A673 (cell line): ENCODE data around the gene AAGAB. TPM values are rescaled to one million over a fixed set of nuclear protein-coding genes. Genes with fewer than 3 reads are reported as not detected.

Experiments used
- BruUV-seq: library from RNA; stranded (reverse); fragments of 400-500 nt; replicated peaks from 2 replicates; lab custom pipeline; 2021; lab: Mats Ljungman, UMichigan
- CTCF ChIA-PET: fragments of 300-600 bp; sonication (Branson Sonifier 250); formaldehyde crosslinking; loops from one replicate; lab custom pipeline; 2022; ENCODE audit warnings: antibody characterized with exemption; lab: Charles Lee
- POLR2A ChIA-PET: fragments of 300-600 bp; sonication (Branson Sonifier 250); formaldehyde crosslinking; loops from one replicate; lab custom pipeline; 2022; ENCODE audit warnings: antibody characterized with exemption; ENCODE audit not compliant: low non-redundant PET; lab: Charles Lee
- DNase-seq: peaks from one replicate; pipeline ENCODE4 v3.0.0-alpha.2; 2015; ENCODE audit warnings: low spot score
- H3K27ac ChIP-seq: fragments of 200-600 bp; sonication (generic); 2 replicates; pipeline ENCODE4 v1.5.1; 2016; ENCODE audit warnings: mixed run types, low read depth, mild to moderate bottlenecking, mixed read lengths, antibody characterized with exemption, low read length; ENCODE audit not compliant: poor library complexity, severe bottlenecking
- H3K27me3 ChIP-seq: fragments of 200-600 bp; sonication (generic); replicated peaks from 2 replicates; pipeline ENCODE4 v1.6.1; 2017; ENCODE audit warnings: mixed run types, low read depth, mild to moderate bottlenecking, mixed read lengths, antibody characterized with exemption, low read length; ENCODE audit not compliant: insufficient read depth, poor library complexity
- H3K36me3 ChIP-seq: fragments of 200-600 bp; sonication (generic); 2 replicates; pipeline ENCODE4 v1.6.1; 2016; ENCODE audit warnings: mixed run types, mild to moderate bottlenecking, mixed read lengths, antibody characterized with exemption, low read length; ENCODE audit not compliant: insufficient read depth, poor library complexity, severe bottlenecking
- H3K4me1 ChIP-seq: fragments of 200-600 bp; sonication (generic); 2 replicates; pipeline ENCODE4 v1.6.1; 2017; ENCODE audit warnings: mixed run types, mild to moderate bottlenecking, mixed read lengths, antibody characterized with exemption, low read length; ENCODE audit not compliant: insufficient read depth, poor library complexity, severe bottlenecking
- H3K4me3 ChIP-seq: fragments of 200-600 bp; sonication (generic); 2 replicates; pipeline ENCODE4 v1.5.1; 2016; ENCODE audit warnings: low read depth, mixed run types, mild to moderate bottlenecking, mixed read lengths, low read length; ENCODE audit not compliant: poor library complexity, severe bottlenecking
- H3K9me3 ChIP-seq: fragments of 200-600 bp; sonication (generic); 2 replicates; pipeline ENCODE4 v1.6.1; 2016; ENCODE audit warnings: mixed run types, low read depth, mild to moderate bottlenecking, mixed read lengths, antibody characterized with exemption, low read length; ENCODE audit not compliant: poor library complexity, severe bottlenecking
- CTCF ChIP-seq: fragments of 300-800, 200-600 bp; sonication (generic); conservative IDR thresholded peaks from 2 replicates; pipeline ENCODE4 v1.5.1; 2017; ENCODE audit warnings: low read depth, mild to moderate bottlenecking, antibody characterized with exemption, low read length, moderate library complexity, mixed read lengths
- EZH2 ChIP-seq: fragments of 200-600 bp; sonication (generic); IDR thresholded peaks from 2 replicates; pipeline ENCODE4 v1.6.1; 2017; ENCODE audit warnings: borderline replicate concordance, low read depth, mild to moderate bottlenecking, mixed read lengths, antibody characterized with exemption, low read length; ENCODE audit not compliant: poor library complexity, severe bottlenecking
- intact Hi-C: fragments of 100-400 bp; cut with micrococcal nuclease; formaldehyde crosslinking; loops from one replicate; pipeline ENCODE4 v1.10.0; 2022; ENCODE audit not compliant: unreplicated experiment
- total RNA-seq: library from RNA; stranded (reverse); gene quantifications from 2 replicates; pipeline ENCODE4 v1.2.3, GENCODE V29; 2021

The AAGAB gene
- total RNA-seq, 1 experiment from 2014 or later: 54.8 TPM

GRCh38 chr15:67190813-67191212, 63.6 kb downstream of the AAGAB start:
- H3K36me3 ChIP-seq: peaks cover 31% of the 10 kb centered on the region
- CTCF ChIA-PET: no interaction called here
- H3K9me3 ChIP-seq: no peaks in the 10 kb centered on the region
- no peak overlapping the region for H3K4me3 ChIP-seq
- no peaks in the 10 kb centered on the region for H3K27me3 ChIP-seq
- no TSS peak for BruUV-seq
- no peak for TF ChIP-seq EZH2
- no peak for TF ChIP-seq CTCF
- no peak overlapping the region for H3K27ac ChIP-seq
- POLR2A ChIA-PET: no interaction called here
- peaks cover 15% of the 10 kb centered on the region for H3K4me1 ChIP-seq
- intact Hi-C loops: no loop called here
- no peak for DNase-seq

GRCh38 chr15:67190326-67190725, 64.1 kb downstream of the AAGAB start:
- DNase-seq: no peak
- H3K27me3 ChIP-seq: no peaks in the 10 kb centered on the region
- no peak overlapping the region for H3K27ac ChIP-seq
- CTCF ChIA-PET: no interaction called here
- no peak overlapping the region for H3K4me3 ChIP-seq
- BruUV-seq: no TSS peak
- H3K9me3 ChIP-seq: no peaks in the 10 kb centered on the region
- POLR2A ChIA-PET: no interaction called here
- peaks cover 31% of the 10 kb centered on the region for H3K36me3 ChIP-seq
- H3K4me1 ChIP-seq: peaks cover 15% of the 10 kb centered on the region
- TF ChIP-seq EZH2 (no peak), CTCF (no peak)
- intact Hi-C loops: no loop called here

GRCh38 chr15:67189326-67190051, 65.0 kb downstream of the AAGAB start:
- Histone ChIP-seq H3K4me3 (no peak overlapping the region), H3K36me3 (peaks cover 34% of the 10 kb centered on the region), H3K27me3 (no peaks in the 10 kb centered on the region), H3K27ac (peak overlapping the region; percentile 69), H3K9me3 (no peaks in the 10 kb centered on the region), H3K4me1 (peaks cover 15% of the 10 kb centered on the region)
- no peak for TF ChIP-seq EZH2
- no peak for TF ChIP-seq CTCF
- POLR2A ChIA-PET: no interaction called here
- BruUV-seq: no TSS peak
- intact Hi-C loops: loop anchor here (10.0 kb wide), 1 partner anchor 225 kb away; no protein-coding TSS in a partner anchor
- DNase-seq: no peak
- CTCF ChIA-PET: no interaction called here
